Neuronal stem cell (in vitro differentiated cells): ENCODE data around the gene KMT2B.

Experiments
- DNase-seq: peaks from one replicate; pipeline ENCODE4 v3.0.0-alpha.2; 2013; ENCODE audit warnings: low spot score
- H2AFZ ChIP-seq: one replicate; pipeline ENCODE4 v1.6.1; 2013; ENCODE audit warnings: mild to moderate bottlenecking, low read length, inconsistent platforms
- H2AK5ac ChIP-seq: 2 replicates; pipeline ENCODE4 v1.6.1; 2013; ENCODE audit warnings: low read depth, mild to moderate bottlenecking, inconsistent platforms, low read length, moderate library complexity, mixed read lengths
- H2BK120ac ChIP-seq: 2 replicates; pipeline ENCODE4 v1.6.1; 2013; ENCODE audit warnings: low read depth, mild to moderate bottlenecking, inconsistent platforms, low read length, moderate library complexity, mixed read lengths
- H2BK12ac ChIP-seq: one replicate; pipeline ENCODE4 v1.6.1; 2013; ENCODE audit warnings: low read length, inconsistent platforms
- H2BK15ac ChIP-seq: 2 replicates; pipeline ENCODE4 v1.6.1; 2013; ENCODE audit warnings: mild to moderate bottlenecking, low read length, inconsistent platforms, mixed read lengths
- H2BK5ac ChIP-seq: one replicate; pipeline ENCODE4 v1.6.1; 2013; ENCODE audit warnings: inconsistent platforms, mild to moderate bottlenecking, low read length, moderate library complexity
- H3K14ac ChIP-seq: one replicate; pipeline ENCODE4 v1.6.1; 2013; ENCODE audit warnings: low read length, inconsistent platforms
- H3K18ac ChIP-seq: 2 replicates; pipeline ENCODE4 v1.6.1; 2013; ENCODE audit warnings: low read length, inconsistent platforms
- H3K23ac ChIP-seq: 2 replicates; pipeline ENCODE4 v1.6.1; 2013; ENCODE audit warnings: low read depth, mild to moderate bottlenecking, mixed read lengths, low read length, inconsistent platforms; ENCODE audit not compliant: poor library complexity
- H3K27ac ChIP-seq: replicated peaks from 3 replicates; pipeline ENCODE4 v1.5.1; 2013; ENCODE audit warnings: low read length, inconsistent platforms
- H3K27me3 ChIP-seq, 3 experiments: 2 replicates each; pipeline ENCODE4 v1.6.1; 2013; ENCODE audit warnings: low read length in 3 of 3, mild to moderate bottlenecking in 2 of 3, inconsistent platforms in 1 of 3, low read depth in 1 of 3, mixed read lengths in 1 of 3, moderate library complexity in 1 of 3; ENCODE audit not compliant: control insufficient read depth in 3 of 3, insufficient read depth in 3 of 3
- H3K36me3 ChIP-seq, 2 donors: replicated peaks in 1 of 2; 2 replicates each; pipeline ENCODE4 v1.6.1; 2013; ENCODE audit warnings: low read length in 2 of 2; ENCODE audit not compliant: control insufficient read depth in 2 of 2, insufficient read depth in 2 of 2
- H3K4ac ChIP-seq: 2 replicates; pipeline ENCODE4 v1.6.1; 2013; ENCODE audit warnings: inconsistent platforms, mild to moderate bottlenecking, low read length, moderate library complexity
- H3K4me1 ChIP-seq, 2 donors: 1 replicate in 1 of 2; 2 replicates in 1 of 2; pipeline ENCODE4 v1.6.1; 2013; ENCODE audit warnings: low read length in 2 of 2, low read depth in 1 of 2; ENCODE audit not compliant: control insufficient read depth in 2 of 2, insufficient read depth in 1 of 2
- H3K4me2 ChIP-seq: one replicate; pipeline ENCODE4 v1.6.1; 2013; ENCODE audit warnings: mild to moderate bottlenecking, low read length, inconsistent platforms; ENCODE audit not compliant: insufficient read depth, poor library complexity, severe bottlenecking
- H3K4me3 ChIP-seq, 2 donors: 2 replicates each; pipeline ENCODE4 v1.5.1; 2013; ENCODE audit warnings: low read length in 2 of 2, mild to moderate bottlenecking in 2 of 2, inconsistent platforms in 1 of 2, moderate library complexity in 1 of 2
- H3K79me1 ChIP-seq: one replicate; pipeline ENCODE4 v1.6.1; 2013; ENCODE audit warnings: low read depth, mild to moderate bottlenecking, inconsistent platforms, low read length, moderate library complexity
- H3K9ac ChIP-seq: one replicate; pipeline ENCODE4 v1.6.1; 2013; ENCODE audit warnings: mild to moderate bottlenecking, low read depth, low read length, inconsistent platforms; ENCODE audit not compliant: poor library complexity
- H3K9me3 ChIP-seq, 2 donors: replicated peaks in 1 of 2; 2 replicates each; pipeline versions ENCODE3 to v1.6.1; 2013; ENCODE audit warnings: low read length in 2 of 2, mild to moderate bottlenecking in 2 of 2, inconsistent platforms in 1 of 2, low read depth in 1 of 2, mixed read lengths in 1 of 2, moderate library complexity in 1 of 2; ENCODE audit not compliant: control insufficient read depth in 2 of 2, insufficient read depth in 1 of 2
- H4K8ac ChIP-seq: one replicate; pipeline ENCODE4 v1.6.1; 2013; ENCODE audit warnings: low read depth, mild to moderate bottlenecking, inconsistent platforms, low read length, moderate library complexity
- H4K91ac ChIP-seq: one replicate; pipeline ENCODE4 v1.6.1; 2013; ENCODE audit warnings: low read length, low read depth, mild to moderate bottlenecking, inconsistent platforms; ENCODE audit not compliant: poor library complexity
- WGBS, 2 donors: extraction: QIAGEN DNeasy Blood & Tissue Kit; methylation state at CpG; one replicate each; pipeline ENCODE4 v1.1.7; 2013; ENCODE audit warnings: missing lambda C conversion rate in 2 of 2, mixed read lengths in 1 of 2; ENCODE audit not compliant: insufficient read length in 2 of 2, insufficient replicate concordance in 1 of 2; ENCODE audit errors: extremely low coverage in 2 of 2; 5-methylcytosine and 5-hydroxymethylcytosine counted together

KMT2B gene

DNA sequence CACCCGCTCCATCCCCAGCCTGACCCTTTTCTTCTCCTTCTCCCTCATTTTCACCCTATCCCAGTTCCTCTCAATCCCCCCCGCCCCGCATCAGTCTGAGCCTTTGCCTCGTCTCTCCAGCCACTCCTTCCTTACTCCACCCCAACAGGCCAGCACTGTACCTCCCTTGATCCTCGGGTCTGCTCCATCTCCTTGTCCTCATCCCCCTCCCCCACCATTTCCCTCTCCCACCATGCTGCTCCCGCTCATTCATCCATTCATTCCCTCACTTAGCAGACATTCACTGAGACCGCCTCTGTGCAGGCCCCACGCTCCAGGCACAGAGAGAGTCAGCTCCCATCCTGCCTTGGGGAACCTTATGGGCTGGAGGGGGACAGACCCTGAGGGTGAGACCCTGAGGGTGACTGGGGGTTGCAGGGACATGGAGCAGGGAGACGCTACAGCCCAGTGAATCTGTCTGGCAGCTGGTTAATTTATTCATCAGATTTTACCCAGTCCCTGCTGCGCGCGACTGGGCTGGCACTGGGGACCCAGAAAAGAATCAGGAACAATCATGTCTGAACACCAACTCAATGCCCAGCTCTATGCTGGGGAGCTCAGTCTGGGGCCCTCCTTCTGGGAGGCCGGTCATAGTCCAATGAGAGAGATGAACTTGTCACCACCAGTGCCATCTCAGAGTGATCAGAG, 58.4 kb downstream of the KMT2B start:
- Histone ChIP-seq H2BK5ac (peak overlapping the region; percentile 93), H3K27me3 (no peaks in the 10 kb centered on the region), H3K23ac (peak overlapping the region; percentile 13), H3K9ac (peak overlapping the region; percentile 96), H3K79me1 (peaks cover 2% of the 10 kb centered on the region), H3K36me3 (peaks cover 13 to 42% of the 10 kb centered on the region in 2 donors), H2BK12ac (no peak overlapping the region), H3K27ac (no peak overlapping the region), H3K4ac (no peak overlapping the region), H2AFZ (peak overlapping the region; percentile 89), H3K18ac (peak overlapping the region; percentile 71), H2AK5ac (peak overlapping the region; percentile 60), H4K91ac (no peak overlapping the region), H3K4me1 (peaks cover 19 to 20% of the 10 kb centered on the region in 2 donors), H3K14ac (no peak overlapping the region), H3K9me3 (no peaks in the 10 kb centered on the region), H4K8ac (no peak overlapping the region), H3K4me3 (peak overlapping the region; percentile 66 to 98), H2BK15ac (peak overlapping the region; percentile 4), H3K4me2 (peak overlapping the region; percentile 67), H2BK120ac (peak overlapping the region; percentile 82)
- WGBS, 2 donors = no CpG with 5 or more reads among the region's 13 CpGs
- no peak for DNase-seq

DNA sequence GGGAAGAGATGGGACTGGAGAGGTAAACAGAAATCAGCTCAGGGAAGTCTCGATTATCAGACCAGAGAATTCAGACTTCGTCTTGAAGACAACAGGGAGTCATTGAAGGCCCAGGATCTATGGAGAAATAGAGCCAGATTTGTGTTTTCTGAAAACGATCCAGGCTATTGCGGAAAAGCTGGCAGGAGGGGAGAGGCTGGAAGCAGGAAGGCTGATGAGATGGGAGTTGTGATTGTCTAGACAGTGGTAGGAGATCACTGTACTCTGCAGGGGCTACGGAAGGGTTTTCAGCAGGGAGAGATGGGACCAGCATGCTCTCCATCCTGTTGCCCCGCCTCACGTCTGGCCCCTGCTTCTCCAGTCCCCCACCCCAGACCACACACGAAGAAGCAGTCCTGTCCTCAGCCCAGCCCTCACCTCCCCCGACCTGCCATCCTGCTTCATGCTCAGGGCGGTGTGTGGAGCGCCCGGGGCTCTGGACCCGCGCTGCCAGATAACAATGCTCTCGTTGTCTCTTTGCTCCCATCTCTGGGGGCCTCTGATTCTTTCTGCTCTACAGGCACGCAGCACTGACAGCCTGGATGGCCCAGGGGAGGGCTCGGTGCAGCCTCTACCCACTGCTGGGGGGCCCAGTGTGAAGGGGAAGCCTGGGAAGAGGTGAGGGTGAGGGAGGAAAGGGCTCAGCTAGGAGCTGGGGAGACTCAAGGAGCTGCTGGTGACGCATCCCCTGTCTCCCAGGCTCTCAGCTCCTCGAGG, 59.5 kb downstream of the KMT2B start:
- Histone ChIP-seq H2BK15ac (peak overlapping the region; percentile 13), H3K27me3 (no peaks in the 10 kb centered on the region), H3K36me3 (peaks cover 21 to 52% of the 10 kb centered on the region in 2 donors), H4K91ac (no peak overlapping the region), H3K27ac (no peak overlapping the region), H3K4ac (no peak overlapping the region), H3K4me3 (no peak overlapping the region), H3K4me2 (peak overlapping the region; percentile 22), H3K79me1 (peaks cover 2% of the 10 kb centered on the region), H2BK5ac (peak overlapping the region; percentile 44), H3K9me3 (no peaks in the 10 kb centered on the region), H3K14ac (no peak overlapping the region), H4K8ac (no peak overlapping the region), H2AK5ac (peak overlapping the region; percentile 45), H2BK12ac (no peak overlapping the region), H3K18ac (peak overlapping the region; percentile 74), H3K9ac (peak overlapping the region; percentile 84), H2BK120ac (no peak overlapping the region), H3K23ac (peak overlapping the region; percentile 48), H3K4me1 (peaks cover 19 to 21% of the 10 kb centered on the region in 2 donors), H2AFZ (no peak overlapping the region)
- no CpG with 5 or more reads among the region's 19 CpGs for WGBS, 2 donors
- DNase-seq = no peak

DNA sequence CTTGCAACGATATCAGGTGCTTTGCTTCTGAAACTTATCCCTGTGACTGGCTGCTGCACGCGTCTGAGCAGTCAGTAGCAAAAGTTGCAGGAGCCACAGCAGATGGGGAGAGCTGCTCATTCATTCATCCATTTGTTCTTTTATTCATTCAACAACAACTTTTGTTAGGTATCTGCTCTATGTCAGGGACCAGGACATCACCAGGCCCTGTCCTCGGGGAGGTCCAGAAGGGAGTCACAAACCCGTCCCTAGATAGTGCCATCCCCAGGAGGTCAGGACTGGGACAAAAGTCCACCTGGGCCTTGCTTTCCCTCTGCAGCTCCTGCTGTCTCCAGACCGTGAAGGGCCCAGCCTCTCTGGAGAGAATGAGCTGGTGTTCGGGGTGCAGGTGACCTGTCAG, 60.2 kb downstream of the KMT2B start:
- Histone ChIP-seq H2BK12ac (no peak overlapping the region), H3K27ac (no peak overlapping the region), H2BK5ac (no peak overlapping the region), H2AFZ (no peak overlapping the region), H3K9ac (peak overlapping the region; percentile 50), H3K27me3 (no peaks in the 10 kb centered on the region), H3K79me1 (peaks cover 2% of the 10 kb centered on the region), H3K18ac (no peak overlapping the region), H3K4ac (no peak overlapping the region), H2AK5ac (no peak overlapping the region), H4K8ac (peak overlapping the region; percentile 45), H3K14ac (no peak overlapping the region), H3K4me2 (no peak overlapping the region), H2BK15ac (no peak overlapping the region), H3K4me1 (peaks cover 19 to 21% of the 10 kb centered on the region in 2 donors), H4K91ac (no peak overlapping the region), H3K4me3 (no peak overlapping the region), H3K9me3 (no peaks in the 10 kb centered on the region), H3K23ac (peak overlapping the region; percentile 48), H2BK120ac (no peak overlapping the region), H3K36me3 (peaks cover 27 to 59% of the 10 kb centered on the region in 2 donors)
- WGBS, 2 donors = no CpG with 5 or more reads among the region's 7 CpGs
- no peak for DNase-seq

DNA sequence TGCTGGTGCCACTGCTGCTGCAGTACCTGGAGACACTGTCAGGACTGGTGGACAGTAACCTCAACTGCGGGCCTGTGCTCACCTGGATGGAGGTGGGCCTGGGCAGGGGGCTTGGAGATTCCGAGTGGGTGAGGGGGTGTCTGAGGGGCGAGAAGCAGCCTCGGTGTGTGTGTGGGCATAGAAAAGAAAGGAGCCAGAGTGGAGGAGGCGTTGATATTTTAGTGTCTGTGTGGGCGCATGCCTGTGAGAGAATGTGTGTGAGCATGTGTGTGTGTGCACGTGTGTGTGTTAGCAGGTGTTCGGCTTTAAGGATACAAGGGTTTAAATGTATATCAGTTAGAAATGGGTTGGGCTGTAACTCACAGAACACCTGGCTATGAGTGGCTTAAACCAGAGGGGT, 61.2 kb downstream of the KMT2B start:
- Histone ChIP-seq H2BK120ac (no peak overlapping the region), H3K4me1 (peaks cover 19 to 25% of the 10 kb centered on the region in 2 donors), H3K27ac (no peak overlapping the region), H2BK15ac (no peak overlapping the region), H2BK5ac (no peak overlapping the region), H3K4ac (no peak overlapping the region), H4K8ac (no peak overlapping the region), H3K14ac (no peak overlapping the region), H2AFZ (no peak overlapping the region), H3K9me3 (no peaks in the 10 kb centered on the region), H3K18ac (no peak overlapping the region), H3K4me2 (no peak overlapping the region), H2BK12ac (no peak overlapping the region), H3K9ac (no peak overlapping the region), H3K27me3 (no peaks in the 10 kb centered on the region), H3K4me3 (peak overlapping the region in 1 of 2 donors; percentile 12), H3K79me1 (peaks cover 2% of the 10 kb centered on the region), H2AK5ac (no peak overlapping the region), H4K91ac (no peak overlapping the region), H3K23ac (no peak overlapping the region), H3K36me3 (peaks cover 28 to 68% of the 10 kb centered on the region in 2 donors)
- WGBS, 2 donors = no CpG with 5 or more reads among the region's 8 CpGs
- DNase-seq = no peak
